H1 (cell line): Measurements from ENCODE around the gene PRIMA1. TPM values are rescaled to one million over a fixed set of nuclear protein-coding genes. Genes with fewer than 3 reads are reported as not detected.

ENCODE experiments used
- CEBPB ChIP-seq: IDR thresholded peaks from 2 replicates; pipeline ENCODE4 v1.6.1; 2012; ENCODE audit warnings: low read depth, low read length
- HDAC2 ChIP-seq, 2 experiments: fragments of 300-600 bp in 1 of 2; sonication (generic) in 1 of 2; IDR thresholded peaks; 2 replicates each; pipeline ENCODE4 v1.6.1; 2011 to 2012; ENCODE audit warnings: low read depth in 2 of 2, low read length in 2 of 2, mild to moderate bottlenecking in 2 of 2, moderate library complexity in 2 of 2, borderline replicate concordance in 1 of 2, inconsistent platforms in 1 of 2
- JUN ChIP-seq: IDR thresholded peaks from 2 replicates; pipeline ENCODE4 v1.6.1; 2011; ENCODE audit warnings: low read depth, mild to moderate bottlenecking, improper control_type of control experiment, low read length
- RFX5 ChIP-seq: IDR thresholded peaks from 2 replicates; pipeline ENCODE4 v1.6.1; 2011; ENCODE audit warnings: low read depth, low read length, improper control_type of control experiment, borderline replicate concordance
- TCF12 ChIP-seq: IDR thresholded peaks from 2 replicates; pipeline ENCODE4 v1.6.1; 2011; ENCODE audit warnings: low read depth, mild to moderate bottlenecking, low read length
- polyA plus RNA-seq, 7 experiments: library from polyadenylated mRNA; depleted of rRNA in 3 of 7; stranded (reverse) in 5 of 7; unstranded in 2 of 7; fragments of >200 nt in 5 of 7; fragments of 200-250 nt in 2 of 7; gene quantifications; 1 replicate in 5 of 7; 2 replicates in 1 of 7; 4 replicates in 1 of 7; pipeline versions ENCODE4 v1.2.1 to v1.2.3, GENCODE V29; 2011 to 2013; ENCODE audit warnings: missing spikeins in 2 of 7, mixed read lengths in 2 of 7
- total RNA-seq: library from RNA; stranded (reverse); fragmentation: NEBNext Ultra II Directional; extraction: Animal tissue kit (Norgen Biotek cat#: 25700); gene quantifications from 2 replicates; pipeline ENCODE4 v1.2.1, GENCODE V29; 2021

The PRIMA1 gene
- total and polyA plus RNA-seq, 2 of the 8 experiments (the other 6 are each of a cell fraction or from before 2014, with no cell fraction given), result 2.8 to 4.5 TPM

DNA sequence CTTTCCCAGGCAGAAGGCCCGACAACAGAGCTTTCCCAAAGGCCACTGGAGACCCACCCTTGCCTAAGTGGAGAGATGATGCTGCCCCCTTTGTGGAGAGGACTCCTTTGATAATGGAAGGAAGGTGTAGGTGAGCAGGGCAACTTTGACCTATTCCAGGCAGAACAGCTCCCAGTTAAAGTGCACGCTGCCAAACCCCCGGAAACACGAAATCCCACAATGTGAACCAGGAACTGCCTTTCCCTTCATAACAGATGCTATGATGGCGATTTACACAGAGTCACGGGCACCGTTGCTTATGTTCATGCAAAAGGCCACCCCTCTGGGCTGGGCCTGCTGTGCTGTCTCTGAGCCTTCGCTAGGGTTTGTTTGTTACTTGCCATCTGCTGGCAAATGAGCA lies 34.6 kb downstream of the PRIMA1 start (continued):
- no peak for TF ChIP-seq CEBPB
- TF ChIP-seq RFX5, result no peak
- no peak for TF ChIP-seq HDAC2 (IDR thresholded peaks at IDR 0.05; ENCODE audit: borderline replicate concordance in 1 of 2, low read depth in 2 of 2, low read length in 2 of 2)
- TF ChIP-seq TCF12, result no peak
- no peak for TF ChIP-seq JUN
